KMS-11 (cell line): ENCODE results near the gene CSK.

Source experiments
- H2AFZ ChIP-seq: fragments of 200-600 bp; sonication (generic); 2 replicates; pipeline ENCODE4 v1.6.1; 2016; ENCODE audit warnings: antibody characterized with exemption, mixed run types, low read depth
- H3K27ac ChIP-seq: fragments of 200-600 bp; sonication (generic); 2 replicates; pipeline ENCODE4 v1.6.1; 2016; ENCODE audit warnings: mild to moderate bottlenecking, mixed run types
- H3K27me3 ChIP-seq: fragments of 200-600 bp; sonication (generic); 2 replicates; pipeline ENCODE4 v1.6.1; 2017; ENCODE audit warnings: mild to moderate bottlenecking, low read depth, mixed run types, moderate library complexity; ENCODE audit not compliant: insufficient read depth
- H3K36me3 ChIP-seq: fragments of 200-600 bp; sonication (generic); 2 replicates; pipeline ENCODE4 v1.6.1; 2017; ENCODE audit warnings: mild to moderate bottlenecking, mixed run types; ENCODE audit not compliant: insufficient read depth
- H3K4me1 ChIP-seq: fragments of 200-600 bp; sonication (generic); 2 replicates; pipeline ENCODE4 v1.6.1; 2016; ENCODE audit warnings: mild to moderate bottlenecking, low read depth, mixed run types; ENCODE audit not compliant: poor library complexity, severe bottlenecking
- H3K4me2 ChIP-seq: fragments of 200-600 bp; sonication (generic); 2 replicates; pipeline ENCODE4 v1.7.0; 2016; ENCODE audit warnings: mild to moderate bottlenecking, mixed run types
- H3K4me3 ChIP-seq: fragments of 200-600 bp; sonication (generic); IDR thresholded peaks from 2 replicates; pipeline ENCODE4 v1.6.1; 2017; ENCODE audit warnings: low read depth, low read length, mixed read lengths; ENCODE audit not compliant: insufficient read depth
- H3K79me2 ChIP-seq: fragments of 200-600 bp; sonication (generic); 2 replicates; pipeline ENCODE4 v1.6.1; 2016; ENCODE audit warnings: low read depth, mixed run types; ENCODE audit not compliant: insufficient read depth
- H3K9ac ChIP-seq: fragments of 200-600 bp; sonication (generic); 2 replicates; pipeline ENCODE4 v1.6.1; 2016; ENCODE audit warnings: mild to moderate bottlenecking, mixed run types
- H4K20me1 ChIP-seq: fragments of 200-600 bp; sonication (generic); 2 replicates; pipeline ENCODE4 v1.6.1; 2016; ENCODE audit warnings: mild to moderate bottlenecking, mixed run types; ENCODE audit not compliant: insufficient read depth
- TF ChIP-seq, protein P1 (sequence below): fragments of 200-600 bp; sonication (generic); conservative IDR thresholded peaks from 2 replicates; pipeline ENCODE4 v1.6.1; 2017; ENCODE audit warnings: low read depth, mild to moderate bottlenecking, antibody characterized with exemption, low read length, moderate library complexity, mixed read lengths

CSK gene

GRCh38 chr15:74776821-74777768 is 4.8 kb upstream of the CSK start:
- Histone ChIP-seq H3K27ac (peak overlapping the region; percentile 37; the same call in 1 of the 2 replicates), H3K4me3 (no peak overlapping the region), H3K4me2 (peak overlapping the region; percentile 61), H3K36me3 (no peaks in the 10 kb centered on the region), H3K79me2 (no peaks in the 10 kb centered on the region), H2AFZ (peak overlapping the region; percentile 20; the same call in 1 of the 2 replicates), H3K9ac (no peak overlapping the region), H4K20me1 (no peaks in the 10 kb centered on the region), H3K4me1 (peaks cover 79% of the 10 kb centered on the region), H3K27me3 (no peaks in the 10 kb centered on the region)
- TF ChIP-seq, protein P1, sequence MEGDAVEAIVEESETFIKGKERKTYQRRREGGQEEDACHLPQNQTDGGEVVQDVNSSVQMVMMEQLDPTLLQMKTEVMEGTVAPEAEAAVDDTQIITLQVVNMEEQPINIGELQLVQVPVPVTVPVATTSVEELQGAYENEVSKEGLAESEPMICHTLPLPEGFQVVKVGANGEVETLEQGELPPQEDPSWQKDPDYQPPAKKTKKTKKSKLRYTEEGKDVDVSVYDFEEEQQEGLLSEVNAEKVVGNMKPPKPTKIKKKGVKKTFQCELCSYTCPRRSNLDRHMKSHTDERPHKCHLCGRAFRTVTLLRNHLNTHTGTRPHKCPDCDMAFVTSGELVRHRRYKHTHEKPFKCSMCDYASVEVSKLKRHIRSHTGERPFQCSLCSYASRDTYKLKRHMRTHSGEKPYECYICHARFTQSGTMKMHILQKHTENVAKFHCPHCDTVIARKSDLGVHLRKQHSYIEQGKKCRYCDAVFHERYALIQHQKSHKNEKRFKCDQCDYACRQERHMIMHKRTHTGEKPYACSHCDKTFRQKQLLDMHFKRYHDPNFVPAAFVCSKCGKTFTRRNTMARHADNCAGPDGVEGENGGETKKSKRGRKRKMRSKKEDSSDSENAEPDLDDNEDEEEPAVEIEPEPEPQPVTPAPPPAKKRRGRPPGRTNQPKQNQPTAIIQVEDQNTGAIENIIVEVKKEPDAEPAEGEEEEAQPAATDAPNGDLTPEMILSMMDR: no peak

GRCh38 chr15:74777769-74778598 is 3.9 kb upstream of the CSK start:
- no peaks in the 10 kb centered on the region for H4K20me1 ChIP-seq
- peaks cover 6% of the 10 kb centered on the region for H3K79me2 ChIP-seq
- peak overlapping the region; percentile 37; the same call in 1 of the 2 replicates for H3K27ac ChIP-seq
- H3K4me1 ChIP-seq: peaks cover 75% of the 10 kb centered on the region
- H3K4me3 ChIP-seq: no peak overlapping the region
- peak overlapping the region; percentile 61; the same call in 1 of the 2 replicates for H3K4me2 ChIP-seq
- no peaks in the 10 kb centered on the region for H3K27me3 ChIP-seq
- H3K9ac ChIP-seq: no peak overlapping the region
- H2AFZ ChIP-seq: 0 out of 2 replicates have a peak overlapping the region, but pooled peaks have one; percentile 20
- H3K36me3 ChIP-seq: no peaks in the 10 kb centered on the region
- TF ChIP-seq, protein P1: no peak

GRCh38 chr15:74778599-74778970 is 3.3 kb upstream of the CSK start:
- Histone ChIP-seq H3K4me2 (no peak overlapping the region), H2AFZ (no peak overlapping the region), H3K4me1 (peaks cover 70% of the 10 kb centered on the region), H3K9ac (no peak overlapping the region), H4K20me1 (no peaks in the 10 kb centered on the region), H3K27me3 (no peaks in the 10 kb centered on the region), H3K36me3 (no peaks in the 10 kb centered on the region), H3K79me2 (peaks cover 12% of the 10 kb centered on the region), H3K27ac (no peak overlapping the region), H3K4me3 (no peak overlapping the region)
- TF ChIP-seq, protein P1: no peak

DNA sequence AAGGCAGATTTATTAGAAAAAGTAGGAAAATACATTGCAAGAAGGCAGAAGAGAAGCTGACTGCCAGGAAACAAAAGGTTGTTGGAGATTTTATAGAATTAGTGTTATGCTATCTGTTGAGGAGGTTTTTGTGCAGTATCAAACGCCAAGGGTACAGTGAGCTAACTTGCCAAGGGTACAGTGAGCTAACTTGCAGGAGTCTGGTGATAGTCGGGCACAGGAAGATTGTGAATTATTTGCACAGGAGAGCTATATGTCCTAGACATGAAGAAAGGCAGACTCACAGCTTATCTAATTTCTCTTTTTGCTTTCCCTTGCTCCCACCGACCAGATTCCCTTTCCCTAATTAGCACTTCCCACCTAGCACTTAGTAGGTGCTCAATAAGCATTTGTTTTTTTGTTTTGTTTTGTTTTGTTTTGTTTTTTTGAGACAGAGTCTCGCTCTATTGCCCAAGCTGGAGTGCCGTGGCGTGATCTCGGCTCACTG is 2.7 kb upstream of the CSK start:
- Histone ChIP-seq H3K36me3 (no peaks in the 10 kb centered on the region), H4K20me1 (no peaks in the 10 kb centered on the region), H3K9ac (no peak overlapping the region), H3K27me3 (no peaks in the 10 kb centered on the region), H2AFZ (no peak overlapping the region), H3K79me2 (peaks cover 19% of the 10 kb centered on the region), H3K4me3 (no peak overlapping the region), H3K4me1 (peaks cover 70% of the 10 kb centered on the region), H3K27ac (no peak overlapping the region), H3K4me2 (peak overlapping the region; percentile 99; the same call in 1 of the 2 replicates)
- TF ChIP-seq, protein P1: no peak
